HG03175 (cell line): Measurements from ENCODE around the gene TMEM181.
"Not testable (repeated sequence)": the region's sequence is repeated elsewhere in the genome, so short reads cannot be mapped to it uniquely, and the experiment has no call there.

ENCODE experiments used
- ATAC-seq: cut with Tn5 transposase; IDR thresholded peaks from one replicate; pipeline ENCODE4 v1.9.1; 2021; ENCODE audit warnings: mild to moderate bottlenecking, moderate library complexity; ENCODE audit not compliant: unreplicated experiment

The TMEM181 gene

GRCh38 chr6:158559895-158560835 lies at the start of gene TMEM181:
Gene TMEM181 (plus strand): TSS chr6:158560091. CDS start chr6:158560225, 134 bp downstream.
- ATAC-seq = peak; percentile 91

- no peak for ATAC-seq
Measured at GRCh38 chr6:158512809-158513208, 47.1 kb upstream of the TMEM181 start.

GRCh38 chr6:158514176-158514575 lies 45.7 kb upstream of the TMEM181 start:
- no peak for ATAC-seq

- ATAC-seq = no peak
Measured at GRCh38 chr6:158514991-158515390, 44.9 kb upstream of the TMEM181 start.

GRCh38 chr6:158516098-158516497 lies 43.8 kb upstream of the TMEM181 start:
- no peak for ATAC-seq

GRCh38 chr6:158517038-158517437 lies 42.9 kb upstream of the TMEM181 start:
- no peak for ATAC-seq

- peak; percentile 50 for ATAC-seq
Measured at GRCh38 chr6:158517581-158517980, 42.3 kb upstream of the TMEM181 start.

- peak; percentile 81 for ATAC-seq
Measured at GRCh38 chr6:158518191-158519127, 41.4 kb upstream of the TMEM181 start.

GRCh38 chr6:158519300-158519699 lies 40.6 kb upstream of the TMEM181 start:
- no peak for ATAC-seq

- no peak for ATAC-seq
Measured at GRCh38 chr6:158519761-158520160, 40.1 kb upstream of the TMEM181 start.

- not testable (repeated sequence) for ATAC-seq
Measured at GRCh38 chr6:158520975-158521374, 38.9 kb upstream of the TMEM181 start.

GRCh38 chr6:158521759-158522158 lies 38.1 kb upstream of the TMEM181 start:
- no peak for ATAC-seq

GRCh38 chr6:158522616-158523015 lies 37.3 kb upstream of the TMEM181 start:
- no peak for ATAC-seq

- ATAC-seq = no peak
Measured at GRCh38 chr6:158524311-158524710, 35.6 kb upstream of the TMEM181 start.

- not testable (repeated sequence) for ATAC-seq
Measured at GRCh38 chr6:158527858-158528257, 32.0 kb upstream of the TMEM181 start.

- no peak for ATAC-seq
Measured at GRCh38 chr6:158528826-158529225, 31.1 kb upstream of the TMEM181 start.

GRCh38 chr6:158529629-158530028 lies 30.3 kb upstream of the TMEM181 start:
- ATAC-seq = no peak

GRCh38 chr6:158531566-158531965 lies 28.3 kb upstream of the TMEM181 start:
- ATAC-seq = no peak

- ATAC-seq = no peak
Measured at GRCh38 chr6:158531970-158532369, 27.9 kb upstream of the TMEM181 start.

- ATAC-seq = no peak
Measured at GRCh38 chr6:158536084-158536890, 23.6 kb upstream of the TMEM181 start.
